Activated CD4-positive, alpha-beta T cell treated with anti-CD3 and anti-CD28 coated beads, Interleukin-10, Interleukin-2, amounts not matched to agents 100 ng/mL and 50 ng/mL, durations not matched to agents 16 hours and 8 hours (primary cell): ENCODE measurements around the gene ARHGAP12.

Experiments used
- DNase-seq: peaks from one replicate; pipeline ENCODE4 v3.0.0-alpha.2; 2020

The ARHGAP12 gene

DNA sequence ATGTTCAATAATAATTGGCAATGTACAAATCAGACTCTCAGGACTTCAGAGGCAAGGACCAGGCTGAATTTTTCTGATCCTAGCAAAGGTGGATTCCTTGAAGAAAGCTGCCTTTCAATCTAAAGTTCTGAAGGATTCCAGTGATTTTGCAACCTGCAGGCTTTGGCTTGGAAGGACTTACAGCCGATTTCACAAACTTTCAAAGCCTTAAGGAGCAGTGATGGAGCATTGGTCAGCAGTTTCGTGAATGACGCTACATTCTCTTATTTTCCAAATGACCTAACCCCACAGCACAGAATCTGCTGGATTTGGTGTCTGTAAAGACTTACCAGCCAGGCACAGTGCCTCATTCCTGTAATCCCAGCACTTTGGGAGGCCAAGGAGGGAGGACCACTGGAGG is 167.5 kb downstream of the ARHGAP12 start:
- no peak for DNase-seq

- no peak for DNase-seq
These were observed 168.0 kb downstream of the ARHGAP12 start for GRCh38 chr10:31760674-31761081.

GRCh38 chr10:31759799-31760626 is 168.6 kb downstream of the ARHGAP12 start:
- peak; percentile 97 for DNase-seq

DNA sequence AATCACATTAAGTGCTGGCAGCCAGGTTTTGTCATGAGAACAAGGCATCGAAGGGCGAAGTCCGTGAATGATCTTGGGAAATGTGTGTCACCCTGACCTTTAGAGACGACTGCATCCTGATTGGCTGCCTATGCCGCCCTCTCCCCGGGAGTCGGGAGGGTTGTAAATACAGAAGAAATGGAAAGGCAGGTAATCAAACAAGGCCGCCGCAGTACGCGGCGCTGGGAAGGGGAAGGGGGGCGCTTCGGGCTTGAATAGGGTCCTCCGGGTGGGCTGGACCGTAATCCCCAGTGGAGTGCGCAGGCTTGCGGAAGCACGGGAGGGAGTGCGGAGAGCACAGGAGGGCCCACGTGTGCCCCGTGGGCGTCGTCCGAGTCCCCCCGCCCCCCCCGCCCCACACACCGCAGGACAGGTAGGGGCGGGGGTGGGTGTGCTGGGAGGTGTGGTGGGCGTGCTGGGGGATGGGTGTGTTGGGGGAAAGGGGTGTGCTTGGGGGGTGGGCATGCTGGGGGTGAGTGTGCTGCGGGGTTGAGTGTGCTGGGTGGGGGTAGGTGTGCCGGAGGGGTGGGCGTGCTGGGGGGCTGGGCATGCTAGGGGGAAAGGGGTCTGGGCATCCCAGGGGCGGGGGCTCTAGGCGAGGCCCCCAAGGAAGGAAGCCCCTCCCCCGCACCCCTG is 169.4 kb downstream of the ARHGAP12 start:
- peak; percentile 65 for DNase-seq

GRCh38 chr10:31758495-31758894 is 170.1 kb downstream of the ARHGAP12 start:
- DNase-seq: no peak

DNA sequence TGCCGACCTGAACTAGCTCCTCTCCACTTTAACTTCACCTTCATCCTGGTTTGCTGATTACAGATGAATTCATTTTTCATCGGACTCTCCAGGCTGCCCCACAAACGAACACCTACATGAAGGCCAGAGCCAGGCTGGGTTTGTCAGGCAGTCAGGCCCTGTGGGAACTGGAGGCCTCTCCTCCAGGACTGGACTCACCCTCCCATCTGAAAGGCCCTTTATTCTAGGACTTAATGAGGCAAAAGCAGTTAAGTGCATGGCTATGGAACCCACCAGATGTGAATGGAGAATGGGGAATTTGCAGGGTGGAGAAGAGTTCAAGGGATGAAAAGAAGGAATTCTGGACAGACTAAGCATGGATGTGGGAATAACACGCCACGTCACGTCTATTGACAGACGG is 170.8 kb downstream of the ARHGAP12 start:
- no peak for DNase-seq

DNA sequence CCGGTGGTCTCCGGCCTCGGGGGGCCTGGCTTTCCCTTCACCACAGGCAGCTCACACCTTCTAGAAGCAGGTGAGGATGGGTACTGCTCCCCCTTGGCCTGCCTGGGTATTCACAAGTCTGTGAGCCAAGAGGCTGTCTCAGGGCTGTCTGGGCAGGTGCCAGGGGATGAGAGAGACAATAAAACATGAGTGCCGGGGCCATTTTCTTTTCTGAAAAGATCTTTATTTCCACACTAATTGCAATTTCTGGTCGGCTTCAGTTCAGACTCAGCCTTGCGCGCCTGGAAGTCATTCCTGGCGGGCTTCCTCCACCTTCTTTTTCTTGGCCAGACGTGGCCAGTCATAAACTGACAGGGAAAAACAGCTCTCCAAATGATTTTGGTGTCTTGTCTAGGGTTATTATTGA is 171.2 kb downstream of the ARHGAP12 start:
- no peak for DNase-seq

DNA sequence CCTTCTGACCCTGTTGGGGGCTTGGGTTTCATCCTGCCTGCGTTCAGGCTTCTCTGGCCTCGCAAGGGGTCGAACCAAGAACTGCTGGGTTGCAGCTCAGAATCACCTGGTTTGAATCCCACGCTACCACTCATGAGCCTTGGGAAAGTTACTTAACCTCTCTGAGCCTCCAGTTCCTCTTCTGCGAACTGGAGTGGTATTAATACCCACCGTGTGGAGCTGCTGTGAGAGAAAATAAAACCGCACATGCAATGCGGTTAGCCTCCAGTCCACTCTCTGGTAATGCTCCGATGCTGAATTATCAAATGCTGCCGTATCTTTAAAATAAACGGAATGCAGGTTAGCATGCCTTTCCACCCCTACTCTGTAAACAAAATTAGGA is 171.9 kb downstream of the ARHGAP12 start:
- no peak for DNase-seq

DNA sequence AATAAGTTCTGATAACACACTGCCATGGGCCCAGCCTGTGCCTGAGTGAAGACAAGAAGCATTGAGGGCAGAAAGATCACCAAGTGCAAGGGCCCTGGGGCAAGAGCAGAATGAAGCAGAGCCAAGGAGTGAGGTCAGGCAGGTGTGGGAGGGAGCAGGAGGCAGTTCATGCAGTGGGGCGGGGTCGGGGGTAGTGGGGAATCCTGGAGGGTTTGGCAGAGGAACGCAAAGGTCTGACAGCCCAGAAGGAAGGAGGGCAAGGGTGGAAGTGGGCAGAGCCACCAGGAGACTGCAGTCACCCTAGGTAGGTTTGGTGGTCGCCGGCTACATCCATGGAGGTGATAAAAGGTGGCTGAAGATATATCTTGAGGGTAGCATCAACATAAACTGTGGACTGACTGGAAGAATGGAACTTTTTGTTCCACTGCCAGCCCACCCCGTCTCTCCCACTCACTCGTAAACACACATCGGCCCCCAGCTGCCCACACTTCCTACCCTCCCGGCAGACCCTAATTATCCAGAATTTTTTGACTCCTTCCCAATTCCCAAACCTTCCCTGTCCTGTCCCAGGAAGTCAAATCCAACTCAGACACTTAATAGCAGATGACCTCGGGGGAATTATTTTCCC is 172.4 kb downstream of the ARHGAP12 start:
- no peak for DNase-seq
